CD8-positive, alpha-beta memory T cell (primary cell): ENCODE measurements around the gene NUBP1. TPM values are rescaled to one million over a fixed set of nuclear protein-coding genes. Genes with fewer than 3 reads are reported as not detected.

Source experiments
- polyA plus RNA-seq: library from polyadenylated mRNA; unstranded; fragments of 300-500 nt; fragmentation: Illumina TruSeq; gene quantifications from one replicate; pipeline ENCODE4 v1.2.3, GENCODE V29; 2021
- total RNA-seq, 2 experiments: library from RNA; stranded (reverse); gene quantifications; one replicate each; pipeline ENCODE4 v1.2.3, GENCODE V29; 2021

NUBP1 gene
- total and polyA plus RNA-seq, 3 experiments from 2014 or later: 30.9 to 43.5 (median 41.3) TPM

Other genes starting within 250 kb of the NUBP1 start
- gene EMP2, start 163.2 kb upstream of the NUBP1 start, total RNA-seq: not detected
- gene EMP2, start 163.2 kb upstream of the NUBP1 start, polyA plus RNA-seq: not detected
- not detected for gene TEKT5, start 48.9 kb upstream of the NUBP1 start, total RNA-seq
- gene TEKT5, start 48.9 kb upstream of the NUBP1 start, polyA plus RNA-seq: not detected
- gene TVP23A, start 75.0 kb downstream of the NUBP1 start, total RNA-seq: not detected
- 0.26 TPM for gene TVP23A, start 75.0 kb downstream of the NUBP1 start, polyA plus RNA-seq
- 10 to 100 TPM; 11.9 TPM for gene CIITA, start 133.4 kb downstream of the NUBP1 start, total RNA-seq
- gene CIITA, start 133.4 kb downstream of the NUBP1 start, polyA plus RNA-seq: 2.8 TPM
- gene DEXI, start 198.6 kb downstream of the NUBP1 start, total RNA-seq: 10 to 100 TPM; 31.0 to 31.6 TPM
- 58.9 TPM for gene DEXI, start 198.6 kb downstream of the NUBP1 start, polyA plus RNA-seq
- gene CLEC16A, start 200.7 kb downstream of the NUBP1 start, total RNA-seq: 10 to 100 TPM; 38.1 to 38.2 TPM
- 18.6 TPM for gene CLEC16A, start 200.7 kb downstream of the NUBP1 start, polyA plus RNA-seq